ENCODE results near the gene GATB.

Gene GATB

GRCh38 chr4:151644622-151645021 lies 116.2 kb downstream of the GATB start:
- DNase-seq, result no peak

- no peak for DNase-seq
These were observed 117.2 kb downstream of the GATB start for GRCh38 chr4:151643564-151643963.

- DNase-seq, result no peak
These were observed 118.8 kb downstream of the GATB start for GRCh38 chr4:151641983-151642382.

- DNase-seq, result peak; percentile 4
These were observed 119.6 kb downstream of the GATB start for GRCh38 chr4:151641167-151641566.

- no peak for DNase-seq
These were observed 120.4 kb downstream of the GATB start for GRCh38 chr4:151640381-151640780.

GRCh38 chr4:151638295-151638858 lies 122.4 kb downstream of the GATB start:
- DNase-seq, result no peak

- no peak for DNase-seq
These were observed 129.5 kb downstream of the GATB start for GRCh38 chr4:151631349-151631748.

GRCh38 chr4:151629097-151629783 lies 131.6 kb downstream of the GATB start:
- DNase-seq, result no peak

GRCh38 chr4:151628001-151628608 lies 132.7 kb downstream of the GATB start:
- DNase-seq, result no peak

GRCh38 chr4:151627491-151627890 lies 133.3 kb downstream of the GATB start:
- DNase-seq, result no peak

- DNase-seq, result no peak
These were observed 134.1 kb downstream of the GATB start for GRCh38 chr4:151626751-151627150.

GRCh38 chr4:151626228-151626627 lies 134.6 kb downstream of the GATB start:
- no peak for DNase-seq

GRCh38 chr4:151624626-151625565 lies 135.9 kb downstream of the GATB start:
- DNase-seq, result no peak
